Fibroblast of skin of right biceps (primary cell): ENCODE data around the gene GNG2.

Source experiments
- DNase-seq: peaks from one replicate; pipeline ENCODE4 v3.0.0-alpha.2; 2013

Gene GNG2

DNA sequence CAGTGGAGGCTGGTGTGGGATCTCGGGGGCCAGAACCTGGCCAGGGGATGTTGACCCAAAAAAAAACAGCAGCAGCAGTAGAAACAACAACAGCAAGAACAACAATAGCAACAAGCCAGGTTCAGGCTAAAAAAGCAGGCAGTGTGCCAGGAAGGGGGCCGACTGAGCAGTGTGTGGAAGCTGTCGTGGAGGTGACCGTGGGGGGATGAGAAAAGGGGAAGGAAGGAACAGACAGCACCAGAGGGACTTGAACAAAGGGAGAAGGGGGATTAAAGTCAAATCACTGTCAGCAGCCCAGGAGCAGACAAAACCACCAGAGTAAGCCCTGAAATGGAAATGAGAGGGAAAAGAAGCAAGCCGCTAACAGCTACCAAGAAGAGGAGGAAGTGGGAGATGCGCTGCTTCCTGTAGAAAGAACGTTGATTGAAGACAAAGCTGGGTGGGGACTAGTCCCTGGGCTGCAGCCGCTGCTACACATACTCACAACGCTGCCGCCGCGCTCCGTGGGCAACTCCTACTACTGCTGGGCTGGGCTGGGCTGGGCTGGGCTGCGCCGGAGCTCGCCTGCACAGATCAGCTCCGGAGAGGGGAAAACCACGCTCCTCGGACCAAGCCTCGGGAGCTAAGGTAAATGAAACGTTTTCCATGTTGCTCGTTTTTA, at the start of gene GNG2:
TSS of gene GNG2 (plus strand) at position 449 of the 661 bp plus-strand sequence. CDS start 90,067 bp downstream, outside the sequence.
- DNase-seq: peak; percentile 84

DNA sequence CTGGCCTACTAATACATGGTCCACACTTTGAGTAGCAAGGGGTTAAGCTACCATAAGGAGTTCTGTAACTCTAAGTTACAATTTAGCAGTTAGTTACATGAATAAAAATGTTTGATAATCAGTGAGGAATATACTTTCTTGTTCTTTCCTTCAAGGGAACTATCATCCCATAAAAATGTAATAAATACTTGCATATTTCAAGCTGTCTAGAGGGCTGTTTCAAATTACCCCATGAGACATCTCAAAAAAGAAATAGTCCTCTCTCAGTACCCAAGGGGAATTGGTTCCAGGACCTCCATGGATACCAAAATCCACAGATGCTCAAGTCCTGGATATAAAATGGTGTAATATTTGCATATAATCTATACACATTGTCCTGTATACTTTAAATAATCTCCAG, 48.7 kb upstream of the GNG2 start:
- DNase-seq: no peak

DNA sequence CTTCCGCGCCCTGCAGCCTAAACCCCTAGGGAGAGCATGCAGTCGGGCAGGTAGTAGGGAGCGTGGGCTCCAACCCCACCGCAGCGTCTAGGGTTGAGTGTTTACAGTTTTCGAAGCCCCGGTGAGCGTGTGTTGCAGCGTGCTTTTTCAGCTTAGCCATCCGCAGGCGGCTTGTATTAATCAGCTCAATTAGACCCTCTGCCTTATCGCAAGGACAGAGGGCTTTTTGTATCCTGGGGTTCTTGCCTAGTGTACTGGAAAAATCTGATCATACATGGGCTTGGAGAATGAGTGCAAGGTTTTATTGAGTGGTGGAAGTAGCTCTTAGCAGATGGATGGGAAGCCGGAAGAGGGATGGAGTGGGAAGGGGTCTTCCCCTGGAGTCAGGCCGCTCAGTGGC, 44.4 kb upstream of the GNG2 start:
- DNase-seq: no peak

DNA sequence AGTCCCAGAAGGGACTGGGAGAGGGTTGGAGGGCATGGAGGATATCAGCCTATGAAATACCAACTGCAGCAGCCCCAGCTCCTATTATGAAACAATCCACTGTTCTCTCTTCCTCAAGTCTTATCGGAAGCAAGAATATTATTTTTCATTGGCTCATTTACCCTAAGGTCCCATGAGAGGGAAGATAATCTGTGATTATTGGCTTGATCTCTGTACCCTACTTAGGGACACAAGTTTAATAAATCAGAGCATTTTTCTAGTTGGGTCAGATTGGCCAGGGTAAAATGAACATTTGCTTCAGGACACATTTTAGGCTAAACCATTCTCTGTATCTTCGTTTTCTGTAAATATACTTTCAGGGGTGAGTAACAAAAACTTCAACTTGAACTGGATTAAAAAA, 43.1 kb upstream of the GNG2 start:
- DNase-seq: no peak

DNA sequence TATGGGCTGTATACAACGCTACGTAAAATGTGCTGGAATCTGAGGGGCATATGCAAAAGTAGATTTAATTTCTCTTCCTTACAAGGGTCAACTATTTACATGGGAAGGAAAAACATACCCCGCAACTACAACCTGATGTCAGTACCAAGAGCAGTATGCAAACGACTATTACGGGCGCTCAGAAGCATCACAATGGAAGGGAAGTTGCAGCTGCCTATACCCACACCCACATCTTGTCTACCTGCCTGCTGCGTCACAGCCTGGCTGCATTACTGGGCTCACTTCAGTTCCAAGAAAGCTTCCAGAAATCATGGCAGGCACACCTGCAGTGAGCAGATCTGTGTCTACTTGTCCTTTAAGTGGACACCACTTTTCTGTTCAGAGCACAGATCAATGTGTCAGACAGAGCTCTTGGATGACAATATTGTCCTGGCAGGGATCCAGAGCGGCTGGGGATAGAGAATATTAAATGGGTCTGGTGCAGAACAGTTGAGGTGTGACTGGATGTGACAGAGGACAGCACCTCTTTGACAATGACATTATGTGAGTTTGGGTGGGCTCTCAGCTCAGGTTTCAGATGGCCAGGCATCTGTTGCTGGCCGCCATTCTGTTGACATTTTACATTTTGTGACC, 41.5 kb upstream of the GNG2 start:
- no peak for DNase-seq

DNA sequence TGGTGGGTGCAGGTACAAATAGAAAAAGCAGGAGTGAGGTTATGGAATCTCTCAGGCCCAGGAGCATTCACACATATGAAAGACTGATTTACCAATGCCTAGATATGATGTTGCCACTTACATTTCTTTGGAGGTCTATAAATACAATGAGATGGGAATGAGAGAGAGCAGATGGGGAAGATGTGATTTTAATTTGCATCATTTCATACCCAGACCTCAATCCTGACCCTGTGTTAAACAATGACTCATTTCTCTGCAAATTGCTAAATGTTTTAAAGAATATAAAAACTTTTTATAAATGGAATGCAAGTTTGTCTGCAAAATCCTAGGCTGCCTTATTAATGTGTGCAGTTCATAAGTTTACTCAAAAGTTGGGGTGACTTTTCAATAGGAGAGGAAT, 38.6 kb upstream of the GNG2 start:
- DNase-seq: peak; percentile 46

DNA sequence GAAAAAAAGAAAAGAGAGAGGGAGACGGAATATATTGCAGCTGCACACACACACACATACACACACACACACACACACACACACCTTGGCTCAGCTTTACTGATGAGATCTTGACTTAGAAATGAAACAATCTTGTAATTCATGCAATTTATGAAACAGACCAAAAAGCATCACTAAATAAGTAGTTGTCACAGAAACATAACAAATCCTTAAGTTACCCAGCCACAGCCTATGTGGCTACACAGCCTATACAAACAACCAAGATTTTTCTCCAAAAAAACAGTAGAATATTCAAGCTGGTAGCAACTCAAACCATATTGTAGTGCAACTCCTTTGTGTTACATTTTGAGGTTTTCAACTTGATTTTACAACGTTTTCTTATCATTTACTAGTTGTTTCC, 37.9 kb upstream of the GNG2 start:
- DNase-seq: no peak

DNA sequence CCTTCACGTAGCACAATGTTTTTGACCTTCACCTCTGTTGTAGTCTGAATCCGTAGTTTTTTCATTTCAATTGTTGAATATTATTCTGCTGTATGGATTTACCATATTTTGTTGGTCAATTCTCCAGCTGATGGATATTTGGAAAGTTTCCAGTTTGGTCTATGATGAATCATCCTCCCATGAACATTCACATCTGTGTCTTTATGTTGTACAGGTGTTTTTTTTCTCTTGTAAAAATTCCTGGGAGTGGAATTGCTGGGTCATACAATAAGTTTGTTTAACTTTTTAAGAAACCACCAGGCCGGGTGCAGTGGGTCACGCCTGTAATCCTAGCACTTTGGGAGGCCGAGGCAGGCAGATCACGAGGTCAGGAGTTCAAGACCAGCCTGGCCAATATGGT, 36.7 kb upstream of the GNG2 start:
- no peak for DNase-seq

DNA sequence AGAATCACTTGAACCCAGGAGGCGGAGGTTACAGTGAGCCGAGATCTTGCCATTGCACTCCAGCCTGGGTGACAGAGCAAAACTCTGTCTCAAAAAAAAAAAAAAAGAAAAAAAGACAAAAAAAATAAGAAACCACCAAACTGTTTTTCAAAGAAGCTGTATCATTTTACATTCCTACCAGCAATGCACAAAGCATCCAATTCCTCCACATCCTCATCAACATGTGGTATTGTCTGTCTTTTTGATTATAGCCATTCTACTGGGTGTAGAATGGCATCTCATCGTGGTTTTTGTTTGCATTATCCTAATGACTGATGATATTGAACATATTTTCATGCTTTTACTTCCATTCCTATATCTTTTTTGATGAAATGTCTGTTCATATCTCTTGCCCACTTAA, 36.2 kb upstream of the GNG2 start:
- DNase-seq: peak; percentile 39

DNA sequence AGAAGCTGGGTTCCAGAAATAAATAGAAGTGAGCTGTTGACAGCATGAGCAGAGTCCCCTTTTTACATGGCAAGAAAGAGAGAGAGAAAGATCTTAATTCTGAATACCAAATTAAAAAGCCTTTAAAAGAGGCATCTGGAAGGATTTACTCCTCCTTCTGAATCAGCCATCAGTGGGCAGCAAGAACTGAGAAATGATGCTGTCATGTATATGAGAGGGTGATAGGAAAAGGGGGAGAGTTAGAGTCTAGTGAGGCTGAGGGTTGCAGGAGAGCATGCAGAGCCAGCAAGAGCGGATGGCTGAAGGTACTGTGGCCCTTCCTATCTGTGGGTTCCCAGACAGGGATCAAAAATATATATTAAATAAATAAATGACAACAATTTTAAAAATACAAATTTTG, 34.5 kb upstream of the GNG2 start:
- DNase-seq: no peak

DNA sequence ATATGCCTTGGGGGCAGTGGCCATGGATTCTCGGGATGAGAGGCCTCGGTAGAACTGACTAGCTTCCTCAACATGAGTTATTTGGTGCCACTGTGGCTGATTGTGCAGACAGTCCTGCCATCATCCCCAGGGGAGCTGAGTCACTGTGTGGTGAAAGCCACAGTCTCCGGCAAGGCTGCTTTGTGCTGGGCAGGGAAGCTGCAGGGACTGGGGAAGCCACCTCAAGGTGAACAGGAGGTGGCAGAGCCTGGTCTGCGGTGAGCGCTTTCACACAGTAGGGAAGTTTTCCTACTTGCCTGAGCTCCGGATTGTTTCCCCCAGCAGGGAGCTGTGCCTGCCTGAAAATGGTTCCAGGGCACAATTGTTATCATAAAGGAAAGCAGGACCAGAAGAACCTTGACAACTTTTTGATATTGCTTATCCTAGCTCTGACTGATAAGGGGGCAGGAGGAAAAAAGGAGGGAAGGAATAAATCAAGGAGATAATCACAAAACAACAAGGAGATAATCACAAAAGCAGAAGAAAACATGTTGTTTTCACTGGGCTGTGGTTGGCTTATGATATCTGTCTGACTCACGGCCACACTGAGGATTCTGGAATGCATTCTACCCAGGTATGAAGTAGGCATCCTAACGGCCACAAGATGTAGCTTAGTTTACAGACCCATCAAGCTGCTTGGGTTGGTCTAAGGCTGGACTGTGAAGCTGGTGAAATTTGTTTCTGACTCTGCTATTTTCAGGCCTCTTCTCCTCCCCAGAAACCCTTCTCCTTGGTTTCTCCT, 32.2 kb upstream of the GNG2 start:
- DNase-seq: peak; percentile 91

DNA sequence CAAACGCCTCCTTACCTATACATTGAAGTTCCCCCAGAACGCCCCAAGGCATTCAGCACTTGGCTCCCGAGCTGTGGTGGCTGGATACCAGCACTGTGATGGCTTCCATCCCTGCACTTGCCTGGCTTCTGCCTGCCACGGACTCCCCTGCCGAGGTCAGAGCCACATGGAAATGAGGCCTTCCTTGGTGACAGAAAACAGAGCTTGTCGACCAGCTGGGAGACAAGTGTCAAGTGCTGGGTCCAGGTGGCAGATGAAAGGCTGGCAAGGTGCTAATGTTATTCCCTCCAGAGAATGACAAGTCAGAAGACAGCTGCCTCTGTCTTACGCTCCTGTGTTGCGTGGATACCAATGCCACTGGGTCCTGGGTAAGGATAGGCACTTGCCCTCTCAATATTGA, 26.2 kb upstream of the GNG2 start:
- no peak for DNase-seq

DNA sequence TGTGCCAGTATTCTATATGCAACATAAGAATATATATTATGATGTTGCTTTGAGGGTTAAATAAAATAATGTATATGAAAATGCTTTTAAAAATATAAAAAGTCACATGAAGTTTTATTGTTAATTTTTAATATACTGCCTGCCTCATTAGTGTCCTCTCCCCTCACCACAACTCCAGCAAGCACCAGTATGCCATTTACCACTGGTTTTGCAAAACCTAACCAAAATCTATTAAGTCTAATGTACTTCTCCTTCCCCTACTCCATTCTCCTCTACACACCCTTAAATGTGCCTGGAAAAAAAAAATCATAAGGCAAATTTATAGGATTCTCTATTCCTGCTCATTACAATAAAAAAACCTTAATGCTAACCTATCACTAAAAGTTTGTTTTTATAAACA, 24.0 kb upstream of the GNG2 start:
- no peak for DNase-seq

DNA sequence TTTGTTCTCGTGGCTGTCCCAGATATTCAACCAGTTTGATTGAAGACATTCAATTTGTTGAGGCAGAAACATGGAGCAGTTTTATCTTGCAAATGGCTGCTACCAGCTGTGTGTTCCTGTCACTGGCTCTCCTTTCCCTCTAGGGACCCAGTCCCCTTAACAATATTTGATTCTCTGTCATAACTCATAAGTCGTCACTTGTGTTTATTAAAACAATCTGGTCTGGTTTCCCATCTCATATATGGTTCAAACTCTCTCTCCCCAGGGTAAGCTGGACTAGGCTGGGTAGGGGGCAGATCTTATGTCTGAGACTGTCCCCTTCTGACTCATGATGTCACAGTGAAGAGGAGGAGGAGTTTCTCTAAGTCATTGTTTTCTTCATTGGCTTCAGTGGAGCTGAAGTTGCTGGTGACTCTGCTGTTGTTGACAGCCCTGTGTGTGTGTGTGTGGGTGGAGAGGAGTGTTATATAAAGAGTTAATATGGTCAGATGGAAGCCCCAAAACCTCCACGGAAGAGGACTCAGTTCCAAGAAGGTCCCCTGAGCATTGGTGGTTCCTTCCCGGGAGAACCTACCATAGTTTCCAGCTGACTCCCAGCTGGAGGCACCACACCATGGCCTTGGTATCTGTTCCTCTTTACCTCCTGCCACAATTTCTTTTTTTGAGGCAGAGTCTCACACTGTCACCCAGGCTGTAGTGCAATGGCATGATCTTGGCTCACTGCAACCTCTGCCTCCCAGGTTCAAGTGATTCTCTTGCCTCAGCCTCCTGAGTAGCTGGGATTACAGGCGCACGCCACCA, 16.1 kb upstream of the GNG2 start:
- no peak for DNase-seq

DNA sequence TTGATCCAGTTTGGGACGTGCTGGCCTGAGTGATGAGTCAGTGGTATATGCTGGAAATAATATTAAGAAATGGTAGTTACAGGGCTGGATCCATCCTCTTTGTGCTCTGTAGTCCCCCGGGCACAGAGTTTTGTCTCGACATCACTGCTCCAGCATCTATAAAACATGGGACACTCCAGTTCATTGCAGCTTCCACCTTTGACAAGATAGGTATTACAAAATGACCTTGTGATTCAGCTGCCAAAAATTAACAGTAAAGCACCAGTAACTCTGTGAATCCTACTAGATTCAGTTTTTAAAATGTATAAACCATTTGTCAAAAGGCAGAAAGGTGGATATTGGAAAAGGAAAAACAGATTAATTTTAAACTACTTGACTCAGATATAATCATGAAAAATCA, 14.6 kb upstream of the GNG2 start:
- DNase-seq: peak; percentile 37

DNA sequence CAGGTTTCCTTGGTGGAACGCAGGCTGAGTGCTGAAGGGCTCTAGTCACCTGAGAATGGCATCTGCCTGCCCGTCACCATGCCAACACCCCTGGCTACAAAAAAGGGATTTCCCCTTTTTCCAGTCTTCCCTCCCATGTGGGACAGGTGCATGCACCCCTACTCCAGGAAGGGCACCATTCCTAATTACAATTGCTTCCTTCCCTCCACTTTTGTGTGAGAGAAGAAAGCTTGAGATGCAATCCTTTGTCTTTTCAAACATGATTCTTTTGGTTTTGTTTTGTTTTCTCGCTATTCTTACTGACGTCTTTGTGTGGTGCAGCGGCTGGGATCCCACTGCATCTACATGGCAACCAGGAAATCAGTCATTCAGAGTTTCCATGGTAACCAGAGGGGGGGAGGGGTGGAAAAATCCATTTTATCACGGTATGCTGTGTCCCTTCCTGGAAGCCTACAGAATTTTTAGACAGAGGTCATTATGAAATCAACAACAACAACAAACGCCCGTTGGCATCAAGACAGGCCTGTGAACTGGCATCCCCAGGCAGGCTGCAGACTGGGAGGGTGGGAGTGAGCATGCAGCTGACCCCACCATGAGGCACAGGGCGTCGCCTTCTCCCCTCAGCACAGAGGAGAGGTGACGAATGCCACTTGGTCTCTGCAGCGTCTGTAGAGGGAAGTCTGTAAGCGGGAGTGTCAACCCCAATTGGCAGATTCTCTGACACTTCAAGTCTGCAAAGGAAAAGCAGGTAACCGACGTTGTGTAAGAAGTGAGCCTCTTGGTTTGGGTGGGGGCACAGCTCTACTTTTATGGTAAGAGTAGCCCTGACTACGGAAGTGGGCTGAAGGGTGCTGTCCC, 13.6 kb upstream of the GNG2 start:
- peak; percentile 67 for DNase-seq

DNA sequence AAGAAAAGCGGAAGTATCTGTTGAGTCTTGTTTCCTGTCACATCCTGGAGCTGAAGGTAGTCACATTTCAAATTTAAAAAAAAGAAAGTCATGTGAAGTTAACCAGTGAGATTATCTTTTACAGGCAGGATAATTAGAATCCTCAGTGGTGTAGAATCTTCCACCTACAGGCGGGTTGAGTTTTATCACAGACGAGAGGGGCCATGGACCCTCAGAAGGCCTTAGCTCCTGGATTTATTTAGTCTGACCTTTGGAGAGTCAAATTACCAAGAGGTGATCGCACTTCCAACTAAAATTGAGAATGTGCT, 13.0 kb upstream of the GNG2 start:
- no peak for DNase-seq

DNA sequence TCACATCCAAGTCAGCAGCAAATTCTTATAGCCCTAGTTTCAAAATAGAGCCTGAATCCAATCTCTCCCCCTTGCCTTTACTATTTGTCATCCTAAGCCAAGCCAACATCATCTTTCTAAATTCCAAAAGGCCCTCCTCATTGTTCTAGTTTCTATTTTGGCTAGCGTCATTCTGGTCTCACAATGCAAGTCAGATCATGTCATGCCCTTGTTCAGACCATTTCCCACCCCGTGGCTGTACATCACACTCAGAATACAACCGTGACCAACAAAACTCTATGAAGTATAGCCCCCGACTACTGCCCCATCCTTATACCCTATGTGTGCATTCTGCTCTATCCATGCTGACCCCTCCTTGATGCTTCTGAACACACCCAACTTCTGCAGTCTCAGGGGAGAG, 12.3 kb upstream of the GNG2 start:
- no peak for DNase-seq

DNA sequence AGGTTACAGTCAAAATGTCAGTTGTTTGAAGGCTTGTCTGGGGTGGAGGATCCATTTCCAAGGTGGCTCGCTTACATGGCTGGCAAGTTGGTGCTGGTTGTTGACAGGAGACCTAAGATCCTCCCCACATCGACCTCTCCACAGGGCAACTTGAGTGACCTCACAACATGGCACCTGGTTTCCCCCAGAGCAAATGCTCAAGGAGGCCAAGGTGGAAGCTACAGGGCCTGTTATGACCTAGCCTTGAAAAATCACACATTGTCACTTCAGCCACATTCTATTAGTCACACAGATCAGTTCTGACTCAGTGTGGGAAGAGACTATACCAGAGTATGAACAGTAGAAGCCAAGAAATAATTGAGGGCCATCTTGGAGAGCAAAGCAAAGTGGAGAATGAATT, 11.3 kb upstream of the GNG2 start:
- peak; percentile 59 for DNase-seq

DNA sequence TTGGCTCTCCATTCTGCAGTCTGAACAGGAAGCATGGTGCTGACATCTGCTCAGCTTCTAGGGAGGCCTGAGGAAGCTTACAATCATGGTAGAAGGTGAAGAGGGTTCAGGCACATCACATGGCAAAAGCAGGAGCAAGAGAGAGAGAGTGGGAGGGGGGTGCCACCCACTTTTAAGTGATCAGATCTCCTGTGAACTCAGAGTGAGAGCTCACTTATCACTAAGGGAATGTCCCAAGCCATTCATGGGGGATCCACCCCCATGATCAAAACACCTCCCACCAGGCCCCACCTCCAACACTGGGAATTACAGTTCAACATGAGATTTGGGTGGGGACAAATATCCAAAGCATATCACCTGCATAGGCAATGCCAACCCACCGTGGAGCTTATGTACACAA, 9.8 kb upstream of the GNG2 start:
- no peak for DNase-seq

DNA sequence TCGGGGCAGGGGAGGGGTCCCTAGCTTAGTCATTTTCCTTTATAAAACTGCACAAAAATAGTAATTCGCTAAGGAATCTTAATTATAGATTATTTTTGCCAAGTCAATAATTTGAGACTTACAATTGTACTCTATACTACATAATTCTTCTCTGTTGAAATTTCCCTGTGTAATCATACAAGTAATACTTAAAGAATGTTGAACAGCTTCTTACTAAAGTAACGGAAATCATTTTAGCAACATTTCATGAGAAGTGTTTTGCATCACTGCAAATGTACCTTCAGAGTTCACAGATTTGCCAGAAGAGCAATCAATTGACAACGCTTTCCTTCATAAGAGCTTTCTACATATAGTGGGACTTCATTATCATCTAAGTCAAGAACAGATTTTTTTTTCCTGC, 7.9 kb upstream of the GNG2 start:
- DNase-seq: peak; percentile 47

DNA sequence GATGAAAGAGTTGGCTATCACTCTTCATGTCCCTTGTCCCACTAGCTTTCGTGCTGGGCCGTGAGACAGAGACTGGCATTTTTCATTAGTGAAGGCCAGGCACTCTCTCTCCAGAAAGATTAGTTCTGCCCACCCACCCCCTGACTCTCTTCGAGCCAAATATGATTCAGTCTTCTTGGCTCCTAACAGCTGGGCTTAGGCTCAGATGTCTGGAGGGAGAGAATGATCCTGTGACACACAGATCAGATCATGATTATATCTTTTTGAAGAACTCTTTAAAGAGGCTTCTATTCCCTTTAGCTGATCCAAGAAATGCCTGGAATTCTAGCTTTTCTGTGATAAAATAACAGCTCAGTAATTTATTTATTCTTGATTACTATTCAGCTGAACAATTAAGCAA, 5.2 kb upstream of the GNG2 start:
- peak; percentile 71 for DNase-seq
